Muscle layer of colon (tissue), 2 donors: ENCODE data around the gene DSP.

ENCODE experiments used
- H3K27ac ChIP-seq: one replicate; pipeline ENCODE4 v1.7.0; 2013; ENCODE audit warnings: low read depth, mild to moderate bottlenecking, low read length, moderate library complexity
- H3K27me3 ChIP-seq, 2 donors: one replicate each; pipeline ENCODE4 v1.7.0; 2013; ENCODE audit warnings: low read length in 2 of 2, mild to moderate bottlenecking in 2 of 2; ENCODE audit not compliant: insufficient read depth in 2 of 2, control insufficient read depth in 1 of 2
- H3K36me3 ChIP-seq: one replicate; pipeline ENCODE4 v1.7.0; 2013; ENCODE audit warnings: mild to moderate bottlenecking, low read length; ENCODE audit not compliant: insufficient read depth
- H3K4me1 ChIP-seq: one replicate; pipeline ENCODE4 v1.7.0; 2013; ENCODE audit warnings: mild to moderate bottlenecking, low read length; ENCODE audit not compliant: insufficient read depth
- H3K4me3 ChIP-seq, 2 donors: one replicate each; pipeline ENCODE4 v1.7.0; 2013; ENCODE audit warnings: low read length in 2 of 2, low read depth in 1 of 2, mild to moderate bottlenecking in 1 of 2, moderate library complexity in 1 of 2
- H3K9ac ChIP-seq: one replicate; pipeline ENCODE4 v1.7.0; 2013; ENCODE audit warnings: low read length
- H3K9me3 ChIP-seq: one replicate; pipeline ENCODE4 v1.7.0; 2013; ENCODE audit warnings: mild to moderate bottlenecking, low read length
- donor health status: abdominal sarcoma.
- donor health status: Adenocarcinoma of cecum.

DSP gene

GRCh38 chr6:7515363-7515762 lies 26.1 kb upstream of the DSP start:
- Histone ChIP-seq H3K9ac (no peak overlapping the region), H3K4me1 (no peaks in the 10 kb centered on the region), H3K9me3 (no peaks in the 10 kb centered on the region), H3K36me3 (no peaks in the 10 kb centered on the region), H3K27me3 (peaks cover 0 to 4% of the 10 kb centered on the region in 2 donors), H3K27ac (no peak overlapping the region), H3K4me3 (no peak overlapping the region)

DNA sequence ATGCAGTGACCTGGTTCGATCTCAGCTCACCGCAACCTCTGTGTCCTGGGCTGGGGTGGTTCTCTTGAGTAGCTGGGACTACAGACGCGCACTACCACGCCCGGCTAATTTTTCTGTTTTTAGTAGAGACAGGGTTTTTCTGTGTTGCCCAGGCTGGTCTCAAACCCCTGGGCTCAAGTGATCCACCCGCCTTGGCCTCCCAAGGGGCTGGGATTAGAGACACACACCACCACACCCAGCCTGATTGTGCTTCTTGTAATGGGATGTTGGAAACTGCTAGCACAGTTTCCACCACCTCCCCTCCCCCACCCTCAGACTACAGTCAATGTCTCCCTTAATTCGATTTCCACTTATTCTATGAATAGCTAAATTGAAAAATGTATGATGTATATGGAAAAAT lies 22.6 kb upstream of the DSP start:
- peaks cover 0 to 4% of the 10 kb centered on the region in 2 donors for H3K27me3 ChIP-seq
- no peaks in the 10 kb centered on the region for H3K9me3 ChIP-seq
- H3K4me1 ChIP-seq, result no peaks in the 10 kb centered on the region
- H3K9ac ChIP-seq, result no peak overlapping the region
- no peak overlapping the region for H3K27ac ChIP-seq
- no peaks in the 10 kb centered on the region for H3K36me3 ChIP-seq
- no peak overlapping the region for H3K4me3 ChIP-seq

DNA sequence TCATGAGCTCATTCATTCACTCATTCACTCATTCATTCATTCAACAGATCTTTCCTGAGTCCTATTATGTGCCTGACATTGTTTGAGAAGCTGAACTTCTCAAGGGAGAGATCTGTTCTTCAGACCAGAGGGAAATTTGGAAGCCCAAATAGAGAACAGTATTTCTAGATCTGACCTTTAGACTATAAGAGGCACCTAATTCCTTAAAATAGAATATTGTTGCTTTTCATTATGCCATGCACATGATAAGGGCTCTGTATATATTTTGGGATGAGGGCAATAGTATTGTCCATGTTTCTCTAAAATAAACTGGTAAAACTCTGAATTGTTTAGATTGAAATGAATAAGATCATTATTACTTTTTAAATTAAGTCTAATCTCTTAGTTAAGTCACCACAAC lies 18.6 kb upstream of the DSP start:
- H3K9me3 ChIP-seq, result no peaks in the 10 kb centered on the region
- no peaks in the 10 kb centered on the region for H3K27me3 ChIP-seq
- no peak overlapping the region for H3K4me3 ChIP-seq
- H3K4me1 ChIP-seq, result no peaks in the 10 kb centered on the region
- H3K36me3 ChIP-seq, result no peaks in the 10 kb centered on the region
- no peak overlapping the region for H3K27ac ChIP-seq
- no peak overlapping the region for H3K9ac ChIP-seq

GRCh38 chr6:7523922-7524321 lies 17.5 kb upstream of the DSP start:
- no peaks in the 10 kb centered on the region for H3K36me3 ChIP-seq
- no peaks in the 10 kb centered on the region for H3K4me1 ChIP-seq
- H3K27ac ChIP-seq, result no peak overlapping the region
- H3K9me3 ChIP-seq, result no peaks in the 10 kb centered on the region
- H3K27me3 ChIP-seq, result no peaks in the 10 kb centered on the region
- H3K9ac ChIP-seq, result no peak overlapping the region
- no peak overlapping the region for H3K4me3 ChIP-seq

GRCh38 chr6:7526755-7527154 lies 14.7 kb upstream of the DSP start:
- Histone ChIP-seq H3K4me3 (no peak overlapping the region), H3K27ac (no peak overlapping the region)

GRCh38 chr6:7528565-7528964 lies 12.9 kb upstream of the DSP start:
- H3K4me3 ChIP-seq, result no peak overlapping the region
- no peaks in the 10 kb centered on the region for H3K27me3 ChIP-seq
- no peaks in the 10 kb centered on the region for H3K36me3 ChIP-seq
- H3K9me3 ChIP-seq, result no peaks in the 10 kb centered on the region
- H3K27ac ChIP-seq, result no peak overlapping the region
- no peaks in the 10 kb centered on the region for H3K4me1 ChIP-seq
- H3K9ac ChIP-seq, result no peak overlapping the region

More at GRCh38 chr6:7526755-7527154, 14.7 kb upstream of the DSP start:
- no peaks in the 10 kb centered on the region for H3K36me3 ChIP-seq
- no peaks in the 10 kb centered on the region for H3K4me1 ChIP-seq
- H3K9ac ChIP-seq, result no peak overlapping the region
- no peaks in the 10 kb centered on the region for H3K27me3 ChIP-seq
- no peaks in the 10 kb centered on the region for H3K9me3 ChIP-seq

- Histone ChIP-seq H3K4me1 (no peaks in the 10 kb centered on the region), H3K27me3 (no peaks in the 10 kb centered on the region), H3K9ac (no peak overlapping the region), H3K36me3 (no peaks in the 10 kb centered on the region), H3K9me3 (no peaks in the 10 kb centered on the region), H3K4me3 (no peak overlapping the region), H3K27ac (no peak overlapping the region)
Measured at GRCh38 chr6:7529141-7529540, 12.3 kb upstream of the DSP start.

GRCh38 chr6:7532232-7532631 lies 9.2 kb upstream of the DSP start:
- Histone ChIP-seq H3K9ac (no peak overlapping the region), H3K9me3 (no peaks in the 10 kb centered on the region), H3K4me1 (no peaks in the 10 kb centered on the region), H3K27ac (no peak overlapping the region), H3K27me3 (peaks cover 4 to 9% of the 10 kb centered on the region in 2 donors), H3K4me3 (no peak overlapping the region), H3K36me3 (no peaks in the 10 kb centered on the region)

- no peak overlapping the region for H3K4me3 ChIP-seq
- H3K9me3 ChIP-seq, result no peaks in the 10 kb centered on the region
- H3K36me3 ChIP-seq, result no peaks in the 10 kb centered on the region
- H3K27ac ChIP-seq, result no peak overlapping the region
- no peak overlapping the region for H3K9ac ChIP-seq
- peaks cover 5 to 9% of the 10 kb centered on the region in 2 donors for H3K27me3 ChIP-seq
- H3K4me1 ChIP-seq, result no peaks in the 10 kb centered on the region
Measured at GRCh38 chr6:7532821-7533220, 8.7 kb upstream of the DSP start.

DNA sequence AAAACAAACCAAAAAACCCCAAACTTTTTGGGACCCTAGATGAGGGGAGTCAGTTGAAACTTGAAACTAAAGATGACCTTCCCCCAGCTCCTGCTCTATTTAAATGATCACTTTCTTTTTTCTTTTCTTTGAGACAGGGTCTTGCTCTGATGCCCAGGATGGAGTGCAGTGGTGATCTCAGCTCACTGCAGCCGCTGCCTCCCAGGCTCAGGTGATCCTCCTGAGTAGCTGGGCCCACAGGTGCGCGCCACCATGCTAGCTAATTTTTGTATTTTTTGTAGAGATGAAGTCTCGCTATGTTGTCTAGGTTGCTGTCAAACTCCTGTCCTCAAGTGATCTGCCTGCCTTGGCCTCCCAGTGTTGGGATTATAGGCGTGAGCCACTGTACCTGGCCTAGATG lies 7.3 kb upstream of the DSP start:
- H3K9ac ChIP-seq, result no peak overlapping the region
- no peak overlapping the region for H3K4me3 ChIP-seq
- no peaks in the 10 kb centered on the region for H3K9me3 ChIP-seq
- H3K27ac ChIP-seq, result no peak overlapping the region
- no peaks in the 10 kb centered on the region for H3K4me1 ChIP-seq
- peaks cover 18 to 19% of the 10 kb centered on the region in 2 donors for H3K27me3 ChIP-seq
- H3K36me3 ChIP-seq, result no peaks in the 10 kb centered on the region

- Histone ChIP-seq H3K4me3 (no peak overlapping the region), H3K27me3 (peaks cover 31% of the 10 kb centered on the region in 2 donors), H3K9ac (no peak overlapping the region), H3K4me1 (peaks cover under 1% of the 10 kb centered on the region), H3K36me3 (no peaks in the 10 kb centered on the region), H3K9me3 (no peaks in the 10 kb centered on the region), H3K27ac (no peak overlapping the region)
Measured at GRCh38 chr6:7535498-7535897, 6.0 kb upstream of the DSP start.

- Histone ChIP-seq H3K4me1 (peaks cover 8% of the 10 kb centered on the region), H3K9ac (no peak overlapping the region), H3K9me3 (no peaks in the 10 kb centered on the region), H3K4me3 (no peak overlapping the region), H3K36me3 (no peaks in the 10 kb centered on the region), H3K27me3 (peaks cover 38 to 52% of the 10 kb centered on the region in 2 donors), H3K27ac (no peak overlapping the region)
Measured at GRCh38 chr6:7537565-7538174, 3.8 kb upstream of the DSP start.
